ENCODE measurements around the gene ARHGEF37.

DNA sequence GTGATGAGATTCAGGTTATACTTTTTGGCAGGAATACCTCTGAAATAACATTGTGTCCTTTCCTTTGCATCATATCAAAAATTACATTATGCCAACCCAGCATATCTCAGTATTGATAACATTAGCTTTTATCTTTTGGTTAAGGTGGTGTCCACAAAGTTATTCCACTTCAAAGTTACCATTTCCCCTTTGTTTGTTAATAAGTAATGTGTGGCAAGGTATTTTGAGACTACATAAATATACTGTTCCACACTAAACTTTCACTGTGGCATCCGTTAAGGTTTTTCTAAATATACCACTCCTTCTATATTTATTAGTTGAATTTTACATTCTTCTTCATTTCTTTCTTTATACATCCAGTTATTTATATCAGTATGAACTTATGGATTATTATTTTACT, 14.1 kb upstream of the ARHGEF37 start:
- TF ChIP-seq, protein P1, sequence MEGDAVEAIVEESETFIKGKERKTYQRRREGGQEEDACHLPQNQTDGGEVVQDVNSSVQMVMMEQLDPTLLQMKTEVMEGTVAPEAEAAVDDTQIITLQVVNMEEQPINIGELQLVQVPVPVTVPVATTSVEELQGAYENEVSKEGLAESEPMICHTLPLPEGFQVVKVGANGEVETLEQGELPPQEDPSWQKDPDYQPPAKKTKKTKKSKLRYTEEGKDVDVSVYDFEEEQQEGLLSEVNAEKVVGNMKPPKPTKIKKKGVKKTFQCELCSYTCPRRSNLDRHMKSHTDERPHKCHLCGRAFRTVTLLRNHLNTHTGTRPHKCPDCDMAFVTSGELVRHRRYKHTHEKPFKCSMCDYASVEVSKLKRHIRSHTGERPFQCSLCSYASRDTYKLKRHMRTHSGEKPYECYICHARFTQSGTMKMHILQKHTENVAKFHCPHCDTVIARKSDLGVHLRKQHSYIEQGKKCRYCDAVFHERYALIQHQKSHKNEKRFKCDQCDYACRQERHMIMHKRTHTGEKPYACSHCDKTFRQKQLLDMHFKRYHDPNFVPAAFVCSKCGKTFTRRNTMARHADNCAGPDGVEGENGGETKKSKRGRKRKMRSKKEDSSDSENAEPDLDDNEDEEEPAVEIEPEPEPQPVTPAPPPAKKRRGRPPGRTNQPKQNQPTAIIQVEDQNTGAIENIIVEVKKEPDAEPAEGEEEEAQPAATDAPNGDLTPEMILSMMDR (IDR thresholded peaks at IDR 0.05): no peak
- TF ChIP-seq POLR2A (IDR thresholded peaks at IDR 0.05) (no peak), POLR2AphosphoS5 (IDR thresholded peaks at IDR 0.05) (no peak)

All from breast epithelium (tissue), 3 donors.